Measurements from ENCODE around the gene CDK6. TPM values are rescaled to one million over a fixed set of nuclear protein-coding genes. Genes with fewer than 3 reads are reported as not detected.
A peak's percentile ranks its signal among the peaks of the same experiment; 100 is the strongest.

The CDK6 gene
- total RNA-seq, 4 donors from 2014 or later, result 19.7 to 51.1 (median 33.8) TPM

- no peak for ATAC-seq
These were observed 153.4 kb downstream of the CDK6 start for GRCh38 chr7:92682903-92683539.

GRCh38 chr7:92682330-92682729 is 154.0 kb downstream of the CDK6 start:
- H3K9me3 ChIP-seq, result no peaks in the 10 kb centered on the region

More at GRCh38 chr7:92682903-92683539, 153.4 kb downstream of the CDK6 start:
- peak overlapping the region; percentile 56 to 77 (median 60) for H3K27ac ChIP-seq
- H3K27me3 ChIP-seq, result no peaks in the 10 kb centered on the region
- TF ChIP-seq POLR2A (IDR thresholded peaks at IDR 0.05), result no peak
- TF ChIP-seq EP300 (IDR thresholded peaks at IDR 0.05), result no peak
- no peak for TF ChIP-seq POLR2AphosphoS5 (IDR thresholded peaks at IDR 0.05)
- no peak for TF ChIP-seq CTCF (IDR thresholded peaks at IDR 0.05)
- H3K4me3 ChIP-seq, result no peak overlapping the region
- no peaks in the 10 kb centered on the region for H3K36me3 ChIP-seq
- H3K4me1 ChIP-seq, result peaks cover 6 to 56% (median 14%) of the 10 kb centered on the region in 3 donors
- WGBS, 2 donors (ENCODE audit: low coverage in 1 of 2), result 5 to 21% methylated on average over 3 of the region's 3 CpGs
- H3K9me3 ChIP-seq, result no peaks in the 10 kb centered on the region

DNA sequence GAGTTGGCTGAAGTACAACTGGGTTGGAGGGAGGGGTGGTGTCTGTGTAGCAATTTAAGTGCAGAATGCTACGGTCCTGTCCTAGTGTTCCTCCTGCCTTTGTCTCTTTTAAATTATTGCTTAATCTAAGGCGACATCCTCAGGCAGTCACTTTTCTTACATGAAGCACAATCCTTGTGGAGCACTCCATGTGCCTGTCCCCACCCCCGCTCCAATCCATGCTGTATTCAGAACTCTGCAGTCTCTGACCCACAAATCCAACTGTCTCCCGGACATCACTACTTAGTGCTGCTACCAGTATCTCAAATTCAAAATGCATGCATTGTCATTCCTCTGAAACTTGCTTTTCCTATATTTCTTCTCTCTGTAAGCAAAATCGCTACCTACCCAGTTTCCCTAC is 154.7 kb downstream of the CDK6 start:
- H3K9me3 ChIP-seq, result no peaks in the 10 kb centered on the region
- no peaks in the 10 kb centered on the region for H3K36me3 ChIP-seq
- 71 to 79% methylated on average over 5 of the region's 5 CpGs for WGBS, 2 donors (ENCODE audit: low coverage in 1 of 2)
- no peak overlapping the region for H3K4me3 ChIP-seq
- no peak for ATAC-seq
- H3K27me3 ChIP-seq, result no peaks in the 10 kb centered on the region
- H3K27ac ChIP-seq, result peak overlapping the region; percentile 9 to 77 (median 60)
- H3K4me1 ChIP-seq, result peaks cover 6 to 60% (median 14%) of the 10 kb centered on the region in 3 donors
- no peak for TF ChIP-seq POLR2AphosphoS5 (IDR thresholded peaks at IDR 0.05)
- no peak for TF ChIP-seq POLR2A (IDR thresholded peaks at IDR 0.05)
- TF ChIP-seq CTCF (IDR thresholded peaks at IDR 0.05), result no peak
- TF ChIP-seq EP300 (IDR thresholded peaks at IDR 0.05), result no peak

More at GRCh38 chr7:92682330-92682729, 154.0 kb downstream of the CDK6 start:
- Histone ChIP-seq H3K27me3 (no peaks in the 10 kb centered on the region), H3K36me3 (no peaks in the 10 kb centered on the region), H3K27ac (peak overlapping the region; percentile 9 to 77 (median 60)), H3K4me3 (no peak overlapping the region), H3K4me1 (peaks cover 6 to 60% (median 14%) of the 10 kb centered on the region in 3 donors)
- WGBS, 2 donors (ENCODE audit: low coverage in 1 of 2), result 26 to 56% methylated on average over 4 to 5 of the region's 5 CpGs
- no peak for ATAC-seq
- TF ChIP-seq POLR2AphosphoS5 (IDR thresholded peaks at IDR 0.05) (no peak), EP300 (IDR thresholded peaks at IDR 0.05) (no peak), POLR2A (IDR thresholded peaks at IDR 0.05) (no peak), CTCF (IDR thresholded peaks at IDR 0.05) (no peak)

DNA sequence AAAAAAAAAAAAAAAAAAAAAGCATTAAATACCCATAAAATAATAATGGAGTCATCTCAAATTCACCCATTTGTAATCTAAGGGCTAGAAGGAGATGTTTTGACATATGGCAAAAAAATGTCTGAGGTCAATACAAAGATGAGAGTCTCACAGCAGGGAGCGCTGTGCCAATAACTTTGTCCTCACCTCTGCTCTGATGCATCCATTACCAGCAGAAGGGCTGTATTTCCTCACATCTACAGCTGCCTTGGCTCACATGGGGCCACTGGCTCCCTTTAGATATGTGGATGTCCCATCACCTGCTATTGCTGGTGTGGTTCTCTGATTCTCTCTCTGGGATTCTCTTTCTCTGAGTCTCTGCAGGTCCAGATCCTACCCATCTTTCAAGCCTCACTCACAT is 155.9 kb downstream of the CDK6 start:
- H3K9me3 ChIP-seq, result no peaks in the 10 kb centered on the region
- H3K36me3 ChIP-seq, result no peaks in the 10 kb centered on the region
- whole genome bisulfite sequencing, 2 donors (ENCODE audit: low coverage in 1 of 2), result 80 to 100% methylated on average over 1 of the region's 1 CpG
- no peak for ATAC-seq
- H3K27ac ChIP-seq, result peak overlapping the region in 1 of 4 donors; percentile 77
- no peak overlapping the region for H3K4me3 ChIP-seq
- no peak for TF ChIP-seq CTCF (IDR thresholded peaks at IDR 0.05)
- no peak for TF ChIP-seq POLR2A (IDR thresholded peaks at IDR 0.05)
- TF ChIP-seq POLR2AphosphoS5 (IDR thresholded peaks at IDR 0.05), result no peak
- no peak for TF ChIP-seq EP300 (IDR thresholded peaks at IDR 0.05)
- no peaks in the 10 kb centered on the region for H3K27me3 ChIP-seq
- peaks cover 6 to 59% (median 14%) of the 10 kb centered on the region in 3 donors for H3K4me1 ChIP-seq

Data from gastroesophageal sphincter (tissue), 4 donors.